HG03095 (cell line): ENCODE measurements around the gene SH3BP4.
"Not testable (repeated sequence)": the region's sequence is repeated elsewhere in the genome, so short reads cannot be mapped to it uniquely, and the experiment has no call there.

Experiments
- ATAC-seq: cut with Tn5 transposase; IDR thresholded peaks from one replicate; pipeline ENCODE4 v1.9.1; 2021; ENCODE audit warnings: moderate library complexity; ENCODE audit not compliant: unreplicated experiment

The SH3BP4 gene

GRCh38 chr2:235053651-235054050, 101.8 kb downstream of the SH3BP4 start:
- no peak for ATAC-seq

- no peak for ATAC-seq
Observed at GRCh38 chr2:235054475-235054874, 102.7 kb downstream of the SH3BP4 start.

GRCh38 chr2:235054919-235055318, 103.1 kb downstream of the SH3BP4 start:
- no peak for ATAC-seq

- no peak for ATAC-seq
Observed at GRCh38 chr2:235055891-235056516, 104.2 kb downstream of the SH3BP4 start.

- no peak for ATAC-seq
Observed at GRCh38 chr2:235056768-235057167, 105.0 kb downstream of the SH3BP4 start.

- ATAC-seq, result not testable (repeated sequence)
Observed at GRCh38 chr2:235057616-235058015, 105.8 kb downstream of the SH3BP4 start.

- ATAC-seq, result no peak
Observed at GRCh38 chr2:235059161-235059560, 107.3 kb downstream of the SH3BP4 start.

- ATAC-seq, result no peak
Observed at GRCh38 chr2:235061656-235062055, 109.8 kb downstream of the SH3BP4 start.

GRCh38 chr2:235063471-235063961, 111.7 kb downstream of the SH3BP4 start:
- no peak for ATAC-seq

GRCh38 chr2:235064976-235065375, 113.2 kb downstream of the SH3BP4 start:
- no peak for ATAC-seq

- no peak for ATAC-seq
Observed at GRCh38 chr2:235066490-235066889, 114.7 kb downstream of the SH3BP4 start.

GRCh38 chr2:235066895-235067294, 115.1 kb downstream of the SH3BP4 start:
- ATAC-seq, result no peak

GRCh38 chr2:235068701-235069100, 116.9 kb downstream of the SH3BP4 start:
- no peak for ATAC-seq

- no peak for ATAC-seq
Observed at GRCh38 chr2:235070063-235070706, 118.4 kb downstream of the SH3BP4 start.

- no peak for ATAC-seq
Observed at GRCh38 chr2:235073868-235074413, 122.1 kb downstream of the SH3BP4 start.

GRCh38 chr2:235077046-235077445, 125.2 kb downstream of the SH3BP4 start:
- ATAC-seq, result no peak

- no peak for ATAC-seq
Observed at GRCh38 chr2:235078182-235078581, 126.4 kb downstream of the SH3BP4 start.

GRCh38 chr2:235078914-235079472, 127.2 kb downstream of the SH3BP4 start:
- no peak for ATAC-seq

- no peak for ATAC-seq
Observed at GRCh38 chr2:235080101-235080500, 128.3 kb downstream of the SH3BP4 start.

GRCh38 chr2:235082578-235083338, 130.9 kb downstream of the SH3BP4 start:
- ATAC-seq, result no peak

- no peak for ATAC-seq
Observed at GRCh38 chr2:235083822-235084221, 132.0 kb downstream of the SH3BP4 start.
